ENCODE results near the gene TMEM87A.

Gene TMEM87A

DNA sequence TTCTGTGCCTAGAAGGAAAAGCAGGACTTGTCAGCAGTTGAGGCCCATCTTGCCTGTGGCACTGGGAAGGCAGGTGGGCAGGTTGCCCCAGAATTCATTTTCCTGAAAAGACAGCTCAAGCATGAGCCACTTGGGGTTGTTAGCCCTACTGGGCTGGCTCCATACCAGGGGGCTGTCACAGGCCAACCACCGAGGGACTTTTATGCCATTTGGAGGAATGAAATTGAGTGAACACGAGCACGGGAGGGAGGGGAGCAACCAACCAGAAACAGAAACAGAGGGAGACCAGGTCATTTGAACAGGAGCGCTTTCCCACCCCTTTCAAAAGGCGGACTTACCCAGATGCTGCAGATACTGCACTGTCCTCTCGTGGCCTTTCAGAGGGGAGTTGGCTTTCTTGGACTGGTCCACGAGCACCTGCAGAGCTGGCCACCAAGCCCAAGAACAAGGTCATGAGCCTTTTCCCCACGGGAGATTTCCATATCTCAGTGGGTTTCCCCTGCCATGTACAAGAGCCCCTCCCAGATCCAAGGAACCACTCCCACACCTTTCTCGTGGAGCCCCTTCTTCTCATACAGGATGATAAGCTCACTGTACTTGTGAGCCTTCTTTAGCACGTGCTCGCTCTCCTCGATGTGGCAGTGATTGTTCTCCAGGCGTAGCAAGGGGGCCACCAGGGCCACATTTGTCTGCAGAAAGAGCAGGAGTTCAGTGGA, 106.8 kb downstream of the TMEM87A start:
- no peak for DNase-seq (ENCODE audit: low read depth)
- H3K4me3 ChIP-seq (ENCODE audit: low read depth, low read length), result no peak overlapping the region
- TF ChIP-seq MYC (IDR thresholded peaks at IDR 0.05; ENCODE audit: low read depth, low read length) (no peak), POLR2A (IDR thresholded peaks at IDR 0.05; ENCODE audit: extremely low read depth, insufficient read length) (no peak), CTCF (IDR thresholded peaks at IDR 0.05; ENCODE audit: low read depth, low read length) (no peak)
- TF ChIP-seq, protein P1, sequence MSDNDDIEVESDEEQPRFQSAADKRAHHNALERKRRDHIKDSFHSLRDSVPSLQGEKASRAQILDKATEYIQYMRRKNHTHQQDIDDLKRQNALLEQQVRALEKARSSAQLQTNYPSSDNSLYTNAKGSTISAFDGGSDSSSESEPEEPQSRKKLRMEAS (IDR thresholded peaks at IDR 0.05; ENCODE audit: low read depth, low read length), result no peak

GRCh38 chr15:42165106-42165505, 108.1 kb downstream of the TMEM87A start:
- TF ChIP-seq POLR2A (IDR thresholded peaks at IDR 0.05; ENCODE audit: extremely low read depth, insufficient read length) (no peak), CTCF (IDR thresholded peaks at IDR 0.05; ENCODE audit: low read depth, low read length) (no peak), MYC (IDR thresholded peaks at IDR 0.05; ENCODE audit: low read depth, low read length) (no peak)
- TF ChIP-seq, protein P1 (IDR thresholded peaks at IDR 0.05; ENCODE audit: low read depth, low read length), result no peak
- DNase-seq (ENCODE audit: low read depth), result peak; percentile 70
- no peak overlapping the region for H3K4me3 ChIP-seq (ENCODE audit: low read depth, low read length)

GRCh38 chr15:42163947-42164550, 109.2 kb downstream of the TMEM87A start:
- no peak for DNase-seq (ENCODE audit: low read depth)
- TF ChIP-seq, protein P1 (IDR thresholded peaks at IDR 0.05; ENCODE audit: low read depth, low read length), result no peak
- TF ChIP-seq MYC (IDR thresholded peaks at IDR 0.05; ENCODE audit: low read depth, low read length) (no peak), CTCF (IDR thresholded peaks at IDR 0.05; ENCODE audit: low read depth, low read length) (no peak), POLR2A (IDR thresholded peaks at IDR 0.05; ENCODE audit: extremely low read depth, insufficient read length) (no peak)
- no peak overlapping the region for H3K4me3 ChIP-seq (ENCODE audit: low read depth, low read length)

DNA sequence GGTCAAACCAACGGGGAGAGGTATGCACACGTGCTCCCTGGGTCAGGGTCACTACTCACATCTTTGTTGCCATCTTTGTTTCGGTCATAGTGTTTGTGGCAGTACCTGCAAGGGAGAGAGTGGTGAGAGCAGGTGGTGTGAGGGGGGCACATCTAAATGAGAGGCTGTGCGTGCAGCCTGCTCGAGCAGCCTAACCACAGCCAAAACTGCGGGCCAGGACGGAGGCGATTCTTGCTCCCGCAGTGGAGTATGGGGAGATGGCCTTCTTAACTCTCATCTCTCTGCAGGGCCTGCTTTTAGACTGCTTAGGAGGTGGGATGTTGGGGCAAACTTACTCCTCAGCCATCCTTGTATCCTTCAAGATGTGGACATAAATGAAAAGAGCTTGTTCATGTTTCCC, 109.9 kb downstream of the TMEM87A start:
- DNase-seq (ENCODE audit: low read depth), result no peak
- no peak for TF ChIP-seq MYC (IDR thresholded peaks at IDR 0.05; ENCODE audit: low read depth, low read length)
- TF ChIP-seq, protein P1 (IDR thresholded peaks at IDR 0.05; ENCODE audit: low read depth, low read length), result no peak
- no peak for TF ChIP-seq POLR2A (IDR thresholded peaks at IDR 0.05; ENCODE audit: extremely low read depth, insufficient read length)
- no peak for TF ChIP-seq CTCF (IDR thresholded peaks at IDR 0.05; ENCODE audit: low read depth, low read length)
- H3K4me3 ChIP-seq (ENCODE audit: low read depth, low read length), result no peak overlapping the region

Measured in NB4 (cell line).